ENCODE measurements around the gene GNGT1. TPM values are rescaled to one million over a fixed set of nuclear protein-coding genes. Genes with fewer than 3 reads are reported as not detected.
A peak's percentile ranks its signal among the peaks of the same experiment; 100 is the strongest.

The GNGT1 gene
- total RNA-seq, 1 donor: not detected

- no peak overlapping the region for H3K4me3 ChIP-seq (ENCODE audit: low read depth, low read length)
- peak; percentile 43 for DNase-seq (ENCODE audit: low read depth)
- TF ChIP-seq, protein P1, sequence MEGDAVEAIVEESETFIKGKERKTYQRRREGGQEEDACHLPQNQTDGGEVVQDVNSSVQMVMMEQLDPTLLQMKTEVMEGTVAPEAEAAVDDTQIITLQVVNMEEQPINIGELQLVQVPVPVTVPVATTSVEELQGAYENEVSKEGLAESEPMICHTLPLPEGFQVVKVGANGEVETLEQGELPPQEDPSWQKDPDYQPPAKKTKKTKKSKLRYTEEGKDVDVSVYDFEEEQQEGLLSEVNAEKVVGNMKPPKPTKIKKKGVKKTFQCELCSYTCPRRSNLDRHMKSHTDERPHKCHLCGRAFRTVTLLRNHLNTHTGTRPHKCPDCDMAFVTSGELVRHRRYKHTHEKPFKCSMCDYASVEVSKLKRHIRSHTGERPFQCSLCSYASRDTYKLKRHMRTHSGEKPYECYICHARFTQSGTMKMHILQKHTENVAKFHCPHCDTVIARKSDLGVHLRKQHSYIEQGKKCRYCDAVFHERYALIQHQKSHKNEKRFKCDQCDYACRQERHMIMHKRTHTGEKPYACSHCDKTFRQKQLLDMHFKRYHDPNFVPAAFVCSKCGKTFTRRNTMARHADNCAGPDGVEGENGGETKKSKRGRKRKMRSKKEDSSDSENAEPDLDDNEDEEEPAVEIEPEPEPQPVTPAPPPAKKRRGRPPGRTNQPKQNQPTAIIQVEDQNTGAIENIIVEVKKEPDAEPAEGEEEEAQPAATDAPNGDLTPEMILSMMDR (IDR thresholded peaks at IDR 0.05; ENCODE audit: insufficient read depth, low read depth, low read length): no peak
Measured at GRCh38 chr7:93884541-93884940, 21.8 kb upstream of the GNGT1 start.

GRCh38 chr7:93889261-93889660 lies 17.1 kb upstream of the GNGT1 start:
- DNase-seq (ENCODE audit: low read depth): peak; percentile 52
- H3K4me3 ChIP-seq (ENCODE audit: low read depth, low read length): peak overlapping the region; percentile 88
- TF ChIP-seq, protein P1 (IDR thresholded peaks at IDR 0.05; ENCODE audit: insufficient read depth, low read depth, low read length): no peak

- peak overlapping the region; percentile 88 for H3K4me3 ChIP-seq (ENCODE audit: low read depth, low read length)
- DNase-seq (ENCODE audit: low read depth): peak; percentile 79
- TF ChIP-seq, protein P1 (IDR thresholded peaks at IDR 0.05; ENCODE audit: insufficient read depth, low read depth, low read length): no peak
Measured at GRCh38 chr7:93890041-93890463, 16.3 kb upstream of the GNGT1 start.

DNA sequence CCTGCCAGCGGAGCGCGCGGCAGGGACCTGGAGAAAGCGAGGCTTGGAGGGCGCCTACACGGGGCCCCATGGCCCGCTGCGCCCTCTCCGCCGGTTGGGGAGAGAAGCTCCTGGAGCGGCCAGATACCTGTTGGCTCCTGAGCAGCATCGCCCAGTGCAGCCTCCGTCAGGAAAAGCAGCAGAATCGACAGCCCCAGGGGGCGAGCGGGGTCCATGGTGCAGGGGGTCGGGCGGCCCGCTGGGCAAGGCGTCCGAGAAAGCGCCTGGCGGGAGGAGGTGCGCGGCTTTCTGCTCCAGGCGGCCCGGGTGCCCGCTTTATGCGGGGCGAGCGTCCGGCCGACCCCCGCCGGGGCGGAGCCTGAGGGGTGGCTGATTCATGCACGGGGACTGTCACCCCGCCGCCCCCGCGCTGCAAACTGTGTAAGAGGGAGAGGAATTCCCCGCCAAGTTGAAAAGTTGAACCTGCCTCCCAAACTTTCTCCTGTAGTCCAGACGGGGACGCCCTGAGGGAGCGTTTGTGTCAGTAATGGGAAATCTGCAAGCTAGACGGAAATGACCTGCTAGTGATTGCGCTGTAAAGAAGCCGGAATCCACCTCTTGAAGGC lies 15.8 kb upstream of the GNGT1 start, which contains the start of gene TFPI2:
Gene TFPI2 (minus strand): TSS at position 290 of the 605 bp plus-strand sequence. CDS start 75 bp downstream, at position 215.
- TF ChIP-seq, protein P1 (IDR thresholded peaks at IDR 0.05; ENCODE audit: insufficient read depth, low read depth, low read length): peak; percentile 7
- peak; percentile 83 for DNase-seq (ENCODE audit: low read depth)
- peak within 1 kb of the TSS; percentile 88 for H3K4me3 ChIP-seq (ENCODE audit: low read depth, low read length)

DNA sequence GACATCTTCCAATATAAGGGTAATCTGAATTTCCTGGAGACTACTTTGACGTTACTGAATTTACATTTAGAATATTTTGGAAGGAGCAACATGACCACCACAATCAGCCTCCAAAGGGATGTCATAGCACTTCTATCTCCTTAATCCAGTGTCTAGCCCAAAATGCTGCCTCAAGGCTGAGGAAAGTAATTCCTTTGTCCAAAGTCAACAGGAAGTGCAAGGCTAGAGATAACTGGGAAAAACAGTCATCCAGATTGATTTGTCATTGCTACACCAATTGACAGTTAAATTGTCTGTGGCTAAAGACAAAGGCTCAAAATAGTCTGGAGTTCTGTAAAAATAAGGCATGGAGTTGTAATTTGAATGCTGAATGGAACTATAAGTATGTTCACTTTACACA lies 11.9 kb upstream of the GNGT1 start:
- no peak for DNase-seq (ENCODE audit: low read depth)
- TF ChIP-seq, protein P1 (IDR thresholded peaks at IDR 0.05; ENCODE audit: insufficient read depth, low read depth, low read length): no peak
- no peak overlapping the region for H3K4me3 ChIP-seq (ENCODE audit: low read depth, low read length)

- DNase-seq (ENCODE audit: low read depth): peak; percentile 92
- TF ChIP-seq, protein P1 (IDR thresholded peaks at IDR 0.05; ENCODE audit: insufficient read depth, low read depth, low read length): no peak
- no peak overlapping the region for H3K4me3 ChIP-seq (ENCODE audit: low read depth, low read length)
Measured at GRCh38 chr7:93894966-93895640, 11.3 kb upstream of the GNGT1 start.
